CD14-positive monocyte (primary cell): ENCODE measurements around the gene RNF130. TPM values are rescaled to one million over a fixed set of nuclear protein-coding genes. Genes with fewer than 3 reads are reported as not detected.

ENCODE experiments used
- DNase-seq, 3 donors: peaks; one replicate each; pipeline ENCODE4 v3.0.0-alpha.2; 2011 to 2022
- H2AFZ ChIP-seq: 2 replicates; pipeline ENCODE4 v1.6.0; 2012; ENCODE audit warnings: mild to moderate bottlenecking, low read depth, low read length, inconsistent platforms; ENCODE audit not compliant: insufficient read depth, poor library complexity, severe bottlenecking
- H3K27ac ChIP-seq, 2 donors: 1 replicate in 1 of 2; 2 replicates in 1 of 2; pipeline ENCODE4 v1.5.1; 2012 to 2013; ENCODE audit warnings: low read length in 2 of 2, control low read depth in 1 of 2, inconsistent platforms in 1 of 2, low read depth in 1 of 2, mild to moderate bottlenecking in 1 of 2
- H3K27me3 ChIP-seq, 2 donors: one replicate each; pipeline versions ENCODE4 v1.6.0 to v1.6.1; 2011 to 2013; ENCODE audit warnings: low read length in 2 of 2; ENCODE audit not compliant: control insufficient read depth in 2 of 2, insufficient read depth in 2 of 2
- H3K36me3 ChIP-seq, 2 donors: replicated peaks in 1 of 2; 1 replicate in 1 of 2; 2 replicates in 1 of 2; pipeline versions ENCODE4 v1.5.1 to v1.6.1; 2012 to 2013; ENCODE audit warnings: low read length in 2 of 2, control low read depth in 1 of 2, inconsistent platforms in 1 of 2, mild to moderate bottlenecking in 1 of 2; ENCODE audit not compliant: insufficient read depth in 2 of 2, control insufficient read depth in 1 of 2
- H3K4me1 ChIP-seq, 2 donors: 1 replicate in 1 of 2; 2 replicates in 1 of 2; pipeline versions ENCODE4 v1.5.1 to v1.6.1; 2012 to 2013; ENCODE audit warnings: low read length in 2 of 2, control low read depth in 1 of 2, inconsistent platforms in 1 of 2, mild to moderate bottlenecking in 1 of 2, moderate library complexity in 1 of 2; ENCODE audit not compliant: insufficient read depth in 2 of 2, control insufficient read depth in 1 of 2
- H3K4me2 ChIP-seq: replicated peaks from 2 replicates; pipeline ENCODE3; 2012; ENCODE audit warnings: low read length, moderate library complexity, mild to moderate bottlenecking; ENCODE audit not compliant: poor library complexity, severe bottlenecking; ENCODE audit errors: extremely low read depth
- H3K4me3 ChIP-seq, 3 experiments: fragments of 200-600 bp in 1 of 3; sonication (generic) in 1 of 3; replicated peaks in 1 of 3; 1 replicate in 2 of 3; 2 replicates in 1 of 3; pipeline ENCODE4 v1.5.1; 2011 to 2013; ENCODE audit warnings: low read length in 3 of 3, mild to moderate bottlenecking in 3 of 3, control low read depth in 2 of 3, low read depth in 2 of 3, inconsistent platforms in 1 of 3, moderate library complexity in 1 of 3
- H3K79me2 ChIP-seq: 2 replicates; pipeline ENCODE4 v1.6.0; 2012; ENCODE audit warnings: mild to moderate bottlenecking, control low read depth, inconsistent platforms, low read length, moderate library complexity; ENCODE audit not compliant: insufficient read depth
- H3K9ac ChIP-seq: 2 replicates; pipeline ENCODE4 v1.6.0; 2017; ENCODE audit warnings: low read length, mild to moderate bottlenecking; ENCODE audit not compliant: insufficient read depth, poor library complexity, severe bottlenecking
- H3K9me3 ChIP-seq, 2 donors: replicated peaks in 1 of 2; 1 replicate in 1 of 2; 2 replicates in 1 of 2; pipeline versions ENCODE4 v1.5.1 to v1.6.1; 2012 to 2013; ENCODE audit warnings: low read length in 2 of 2, control low read depth in 1 of 2; ENCODE audit not compliant: control insufficient read depth in 1 of 2, insufficient read depth in 1 of 2
- H4K20me1 ChIP-seq: 2 replicates; pipeline ENCODE4 v1.6.0; 2012; ENCODE audit warnings: mild to moderate bottlenecking, low read length, control low read depth, moderate library complexity; ENCODE audit not compliant: insufficient read depth
- H3K27ac Mint-ChIP-seq, 7 donors: one replicate each; pipeline ENCODE4 v1.8.0; 2020; ENCODE audit warnings: mild to moderate bottlenecking in 7 of 7, mixed read lengths in 7 of 7, moderate library complexity in 6 of 7, inconsistent platforms in 2 of 7
- H3K27me3 Mint-ChIP-seq, 3 donors: one replicate each; pipeline ENCODE4 v1.8.0; 2021 to 2022; ENCODE audit warnings: low read depth in 3 of 3, mild to moderate bottlenecking in 3 of 3, mixed read lengths in 3 of 3, moderate library complexity in 3 of 3, inconsistent platforms in 1 of 3
- H3K36me3 Mint-ChIP-seq, 2 donors: one replicate each; pipeline ENCODE4 v1.8.0; 2020; ENCODE audit warnings: mixed read lengths in 2 of 2, inconsistent platforms in 1 of 2, mild to moderate bottlenecking in 1 of 2
- H3K4me1 Mint-ChIP-seq: one replicate; pipeline ENCODE4 v1.8.0; 2020; ENCODE audit warnings: mild to moderate bottlenecking, mixed read lengths
- H3K4me3 Mint-ChIP-seq, 2 donors: one replicate each; pipeline ENCODE4 v1.8.0; 2020; ENCODE audit warnings: mild to moderate bottlenecking in 2 of 2, mixed read lengths in 2 of 2, moderate library complexity in 1 of 2
- H3K9me3 Mint-ChIP-seq, 7 donors: one replicate each; pipeline ENCODE4 v1.8.0; 2020 to 2022; ENCODE audit warnings: mixed read lengths in 7 of 7, mild to moderate bottlenecking in 6 of 7, moderate library complexity in 6 of 7, inconsistent platforms in 2 of 7
- WGBS: methylation state at CpG from one replicate; pipeline ENCODE4 v1.1.5; 2013; ENCODE audit warnings: missing lambda C conversion rate; ENCODE audit not compliant: insufficient coverage; 5-methylcytosine and 5-hydroxymethylcytosine counted together
- intact Hi-C, 2 donors: fragments of 100-400 bp; cut with micrococcal nuclease; formaldehyde crosslinking; loops; one replicate each; pipeline versions ENCODE4 v1.15.0 to v1.15.1; 2023
- polyA plus RNA-seq, 3 donors: library from polyadenylated mRNA; depleted of rRNA in 1 of 3; unstranded in 2 of 3; stranded (reverse) in 1 of 3; fragments of 300-500 nt in 2 of 3; fragments of >200 nt in 1 of 3; fragmentation: Illumina TruSeq in 2 of 3; gene quantifications; 1 replicate in 2 of 3; 2 replicates in 1 of 3; pipeline ENCODE4 v1.2.3, GENCODE V29; 2012 to 2021
- TF ChIP-seq, protein P1 (sequence below): fragments of 200-600 bp; IDR thresholded peaks from one replicate; pipeline ENCODE4 v1.8.0; 2022; ENCODE audit warnings: antibody characterized with exemption, mild to moderate bottlenecking

The RNF130 gene
- polyA plus RNA-seq, 3 donors: 294 to 439 (median 376) TPM

GRCh38 chr5:180107005-180107404 lies 35.4 kb upstream of the RNF130 start:
- H3K79me2 ChIP-seq: no peaks in the 10 kb centered on the region
- Mint-ChIP-seq H3K27me3 (peaks cover 0 to 8% (median 4%) of the 10 kb centered on the region in 3 donors), H3K36me3 (no peaks in the 10 kb centered on the region), H3K9me3 (peaks cover 19 to 45% (median 37%) of the 10 kb centered on the region in 7 donors), H3K4me3 (no peak overlapping the region), H3K27ac (no peak overlapping the region), H3K4me1 (peaks cover 6% of the 10 kb centered on the region)
- no peaks in the 10 kb centered on the region for H3K27me3 ChIP-seq
- no peak for DNase-seq
- H3K4me2 ChIP-seq: no peak overlapping the region
- no peak overlapping the region for H3K9ac ChIP-seq
- intact Hi-C loops: no loop called here
- H3K4me1 ChIP-seq: no peaks in the 10 kb centered on the region
- no peak overlapping the region for H3K4me3 ChIP-seq
- WGBS: no CpG with 5 or more reads among the region's 1 CpG
- no peak overlapping the region for H2AFZ ChIP-seq
- peaks cover 16 to 17% of the 10 kb centered on the region in 2 donors for H3K9me3 ChIP-seq
- no peaks in the 10 kb centered on the region for H4K20me1 ChIP-seq
- H3K27ac ChIP-seq: no peak overlapping the region
- TF ChIP-seq, protein P1, sequence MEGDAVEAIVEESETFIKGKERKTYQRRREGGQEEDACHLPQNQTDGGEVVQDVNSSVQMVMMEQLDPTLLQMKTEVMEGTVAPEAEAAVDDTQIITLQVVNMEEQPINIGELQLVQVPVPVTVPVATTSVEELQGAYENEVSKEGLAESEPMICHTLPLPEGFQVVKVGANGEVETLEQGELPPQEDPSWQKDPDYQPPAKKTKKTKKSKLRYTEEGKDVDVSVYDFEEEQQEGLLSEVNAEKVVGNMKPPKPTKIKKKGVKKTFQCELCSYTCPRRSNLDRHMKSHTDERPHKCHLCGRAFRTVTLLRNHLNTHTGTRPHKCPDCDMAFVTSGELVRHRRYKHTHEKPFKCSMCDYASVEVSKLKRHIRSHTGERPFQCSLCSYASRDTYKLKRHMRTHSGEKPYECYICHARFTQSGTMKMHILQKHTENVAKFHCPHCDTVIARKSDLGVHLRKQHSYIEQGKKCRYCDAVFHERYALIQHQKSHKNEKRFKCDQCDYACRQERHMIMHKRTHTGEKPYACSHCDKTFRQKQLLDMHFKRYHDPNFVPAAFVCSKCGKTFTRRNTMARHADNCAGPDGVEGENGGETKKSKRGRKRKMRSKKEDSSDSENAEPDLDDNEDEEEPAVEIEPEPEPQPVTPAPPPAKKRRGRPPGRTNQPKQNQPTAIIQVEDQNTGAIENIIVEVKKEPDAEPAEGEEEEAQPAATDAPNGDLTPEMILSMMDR: no peak
- H3K36me3 ChIP-seq: no peaks in the 10 kb centered on the region

DNA sequence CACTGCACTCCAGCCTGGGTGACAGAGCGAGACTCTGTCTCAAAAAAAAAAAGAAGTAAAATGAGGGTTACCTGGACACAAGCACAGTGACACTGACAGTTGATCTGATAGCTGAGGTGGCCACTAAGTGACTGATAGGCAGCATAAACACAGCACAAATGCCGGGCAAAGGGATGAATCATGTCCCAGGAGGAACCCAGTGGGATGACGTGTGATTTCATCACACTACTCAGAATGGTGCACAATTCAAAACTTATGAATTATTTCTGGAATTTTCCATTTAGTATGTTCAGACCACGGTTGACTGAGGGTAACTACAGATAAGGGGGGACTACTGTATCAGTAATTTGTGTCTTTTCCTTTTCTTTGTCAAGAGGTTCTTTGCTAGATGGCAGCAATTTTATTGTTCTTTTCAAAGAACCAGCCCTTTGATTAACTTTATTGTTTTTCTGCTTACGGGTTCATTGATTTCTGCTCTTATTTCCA lies 34.3 kb upstream of the RNF130 start:
- Histone ChIP-seq H3K9ac (no peak overlapping the region), H4K20me1 (no peaks in the 10 kb centered on the region), H3K9me3 (peaks cover 16 to 17% of the 10 kb centered on the region in 2 donors), H3K4me3 (no peak overlapping the region), H3K27ac (no peak overlapping the region), H3K36me3 (no peaks in the 10 kb centered on the region), H3K79me2 (no peaks in the 10 kb centered on the region), H3K27me3 (no peaks in the 10 kb centered on the region), H3K4me1 (no peaks in the 10 kb centered on the region), H2AFZ (no peak overlapping the region), H3K4me2 (no peak overlapping the region)
- Mint-ChIP-seq H3K27ac (no peak overlapping the region), H3K4me3 (no peak overlapping the region), H3K4me1 (peaks cover 6% of the 10 kb centered on the region), H3K9me3 (peaks cover 19 to 45% (median 37%) of the 10 kb centered on the region in 7 donors), H3K27me3 (peaks cover 2 to 8% (median 4%) of the 10 kb centered on the region in 3 donors), H3K36me3 (no peaks in the 10 kb centered on the region)
- peak in 1 of 3 donors; percentile 27 for DNase-seq
- intact Hi-C loops: no loop called here
- WGBS: 85% methylated on average over 2 of the region's 5 CpGs
- TF ChIP-seq, protein P1: no peak
